Adrenal gland (tissue), 12 donors: ENCODE measurements around the gene C17orf67. TPM values are rescaled to one million over a fixed set of nuclear protein-coding genes. Genes with fewer than 3 reads are reported as not detected.

Experiments used
- DNase-seq, 7 donors: peaks; one replicate each; pipeline ENCODE4 v3.0.0-alpha.2; 2019 to 2020
- H3K27ac ChIP-seq, 5 donors: fragments of 200-600 bp; sonication (generic) in 4 of 5; 1 replicate in 3 of 5; 2 replicates in 2 of 5; pipeline versions ENCODE4 v1.5.1 to v1.8.0; 2016 to 2020; ENCODE audit warnings: mild to moderate bottlenecking in 1 of 5
- H3K27me3 ChIP-seq: fragments of 200-600 bp; 2 replicates; pipeline ENCODE4 v1.8.0; 2021
- H3K36me3 ChIP-seq, 2 donors: fragments of 200-600 bp; replicated peaks in 1 of 2; 1 replicate in 1 of 2; 2 replicates in 1 of 2; pipeline versions ENCODE4 v1.5.1 to v1.8.0; 2018 to 2022
- H3K4me1 ChIP-seq, 2 donors: fragments of 200-600 bp; replicated peaks in 1 of 2; 1 replicate in 1 of 2; 2 replicates in 1 of 2; pipeline versions ENCODE4 v1.5.1 to v1.8.0; 2018 to 2021
- H3K4me3 ChIP-seq, 4 donors: fragments of 200-600 bp; sonication (generic) in 3 of 4; one replicate each; pipeline ENCODE4 v1.5.1; 2016 to 2018
- H3K9me3 ChIP-seq, 3 donors: fragments of 200-600 bp; sonication (generic) in 1 of 3; replicated peaks in 1 of 3; 1 replicate in 2 of 3; 2 replicates in 1 of 3; pipeline versions ENCODE4 v1.5.1 to v1.8.0; 2016 to 2021
- CTCF ChIP-seq, 6 experiments: fragments of 450-650 bp in 4 of 6; fragments of 200-600 bp in 2 of 6; sonication (generic) in 1 of 6; IDR thresholded peaks; 1 replicate in 5 of 6; 2 replicates in 1 of 6; pipeline versions ENCODE4 v1.5.1 to v1.8.0; 2016 to 2021; ENCODE audit warnings: antibody characterized with exemption in 6 of 6, mild to moderate bottlenecking in 2 of 6, moderate library complexity in 1 of 6
- POLR2A ChIP-seq, 2 donors: fragments of 450-650 bp; IDR thresholded peaks; one replicate each; pipeline ENCODE4 v1.6.1; 2017; ENCODE audit warnings: antibody characterized with exemption in 2 of 2, mild to moderate bottlenecking in 2 of 2, moderate library complexity in 1 of 2
- WGBS, 4 donors: extraction: QIAGEN DNeasy Blood & Tissue Kit in 2 of 4; methylation state at CpG; one replicate each; pipeline versions ENCODE4 v1.1.5 to v1.1.7; 2013 to 2017; 5-methylcytosine and 5-hydroxymethylcytosine counted together
- intact Hi-C, 2 donors: fragments of 100-400 bp; cut with DNase I; formaldehyde crosslinking; loops; one replicate each; pipeline versions ENCODE4 v1.14.1 to v1.15.0; 2022 to 2023
- polyA plus RNA-seq, 3 donors: library from polyadenylated mRNA; stranded (reverse); fragments of 200-250 nt in 2 of 3; fragments of 350-450 nt in 1 of 3; fragmentation: Illumina TruSeq in 1 of 3; extraction: RNeasy Lipid Tissue Mini Kit (QIAGEN cat#74804) in 1 of 3; gene quantifications; one replicate each; pipeline ENCODE4 v1.2.3, GENCODE V29; 2013 to 2014
- total RNA-seq, 9 donors: library from RNA; depleted of rRNA in 4 of 9; stranded (reverse); fragments of >200 nt in 4 of 9; fragments of 120-200 nt in 1 of 9; fragmentation: NEBNext Ultra II Directional in 1 of 9; extraction: Animal tissue kit (Norgen Biotek cat#: 25700) in 1 of 9; gene quantifications; one replicate each; pipeline versions ENCODE4 v1.1.0 to v1.2.4, GENCODE V29; 2013 to 2023
- donor health status: healthy with polysubstance abuse.
- donor health status: Bipolar disorder and iron deficiency.
- donor health status: DM: yes; HTN: yes; CAD: no.
- donor health status: DM: no; HTN: no; CAD: no.
- donor health status: DM: no; HTN: no; CAD: no.
- donor health status: DM: yes; HTN: yes; CAD: no.

C17orf67 gene
- total and polyA plus RNA-seq, 12 donors = 0.29 to 3.3 (median 0.57) TPM; not detected in 2

- Histone ChIP-seq H3K36me3 (no peaks in the 10 kb centered on the region), H3K4me3 (no peak overlapping the region), H3K27me3 (peaks cover 20% of the 10 kb centered on the region), H3K4me1 (peaks cover 3 to 5% of the 10 kb centered on the region in 2 donors), H3K9me3 (no peaks in the 10 kb centered on the region), H3K27ac (no peak overlapping the region)
- DNase-seq = no peak
- intact Hi-C loops = loop anchor here in 1 of 2 donors (5.0 kb wide), 1 partner anchor 190 kb away; the partner anchor contains the start of gene NOG
- TF ChIP-seq POLR2A (IDR thresholded peaks at IDR 0.05) = no peak
- TF ChIP-seq CTCF (IDR thresholded peaks at IDR 0.05) = no peak
- WGBS, 4 donors = 54 to 70% (median 59%) methylated on average over 6 of the region's 6 CpGs
Measured at GRCh38 chr17:56781906-56782305, 51.8 kb downstream of the C17orf67 start.

GRCh38 chr17:56779898-56780777 lies 53.6 kb downstream of the C17orf67 start:
- TF ChIP-seq CTCF (IDR thresholded peaks at IDR 0.05) = peak; percentile 56 to 99 (median 86)
- TF ChIP-seq POLR2A (IDR thresholded peaks at IDR 0.05) = no peak
- H3K36me3 ChIP-seq = no peaks in the 10 kb centered on the region
- WGBS, 4 donors = 1 to 2% (median 2%) methylated on average over 47 to 48 of the region's 48 CpGs
- peak; percentile 56 to 79 (median 71) for DNase-seq
- no peak overlapping the region for H3K27ac ChIP-seq
- peak overlapping the region in 1 of 4 donors; percentile 11 for H3K4me3 ChIP-seq
- peaks cover 3 to 5% of the 10 kb centered on the region in 2 donors for H3K4me1 ChIP-seq
- intact Hi-C loops = loop anchor here (5.0 to 10.0 kb wide), 2 partner anchors 185 to 188 kb away; partner anchors contain the start of gene NOG (in 2 of the 2)
- H3K9me3 ChIP-seq = no peaks in the 10 kb centered on the region
- peaks cover 20% of the 10 kb centered on the region for H3K27me3 ChIP-seq

- Histone ChIP-seq H3K9me3 (no peaks in the 10 kb centered on the region), H3K27me3 (peaks cover 20% of the 10 kb centered on the region), H3K36me3 (no peaks in the 10 kb centered on the region), H3K4me1 (peaks cover 3 to 5% of the 10 kb centered on the region in 2 donors), H3K27ac (no peak overlapping the region), H3K4me3 (no peak overlapping the region)
- WGBS, 4 donors = 47 to 65% (median 57%) methylated on average over 4 of the region's 4 CpGs
- intact Hi-C loops = loop anchor here in 1 of 2 donors (10.0 kb wide), 1 partner anchor 185 kb away; the partner anchor contains the start of gene NOG
- DNase-seq = no peak
- TF ChIP-seq CTCF (IDR thresholded peaks at IDR 0.05) = no peak
Measured at GRCh38 chr17:56779322-56779721, 54.4 kb downstream of the C17orf67 start.

GRCh38 chr17:56778898-56779297 lies 54.8 kb downstream of the C17orf67 start:
- 75 to 86% (median 81%) methylated on average over 8 to 9 of the region's 9 CpGs for WGBS, 4 donors
- Histone ChIP-seq H3K27ac (no peak overlapping the region), H3K36me3 (no peaks in the 10 kb centered on the region), H3K4me1 (peaks cover 3 to 5% of the 10 kb centered on the region in 2 donors), H3K4me3 (no peak overlapping the region), H3K9me3 (no peaks in the 10 kb centered on the region), H3K27me3 (peaks cover 20% of the 10 kb centered on the region)
- TF ChIP-seq POLR2A (IDR thresholded peaks at IDR 0.05) = no peak
- no peak for TF ChIP-seq CTCF (IDR thresholded peaks at IDR 0.05)
- intact Hi-C loops = loop anchor here in 1 of 2 donors (10.0 kb wide), 1 partner anchor 184 kb away; the partner anchor contains the start of gene NOG
- no peak for DNase-seq
